Ovary (tissue), 3 donors: ENCODE results near the gene ABLIM2.

Experiments used
- EP300 ChIP-seq: sonication (generic); formaldehyde crosslinking; IDR thresholded peaks from one replicate; pipeline ENCODE4 v1.6.1; 2017; ENCODE audit warnings: antibody characterized with exemption
- POLR2A ChIP-seq: fragments of 450-650 bp; IDR thresholded peaks from one replicate; pipeline ENCODE4 v1.6.1; 2017; ENCODE audit warnings: antibody characterized with exemption, mild to moderate bottlenecking, moderate library complexity
- TF ChIP-seq, protein P1 (sequence below), 3 donors: fragments of 450-650 bp in 2 of 3; fragments of 200-600 bp in 1 of 3; IDR thresholded peaks; one replicate each; pipeline versions ENCODE4 v1.5.1 to v1.8.0; 2016 to 2022; ENCODE audit warnings: antibody characterized with exemption in 3 of 3, mild to moderate bottlenecking in 1 of 3
- donor health status: DM: no; HTN: no; CAD: no.

GRCh38 chr4:8188085-8188484 is 29.5 kb upstream of the ABLIM2 start:
- TF ChIP-seq POLR2A (no peak), EP300 (no peak)
- TF ChIP-seq, protein P1, sequence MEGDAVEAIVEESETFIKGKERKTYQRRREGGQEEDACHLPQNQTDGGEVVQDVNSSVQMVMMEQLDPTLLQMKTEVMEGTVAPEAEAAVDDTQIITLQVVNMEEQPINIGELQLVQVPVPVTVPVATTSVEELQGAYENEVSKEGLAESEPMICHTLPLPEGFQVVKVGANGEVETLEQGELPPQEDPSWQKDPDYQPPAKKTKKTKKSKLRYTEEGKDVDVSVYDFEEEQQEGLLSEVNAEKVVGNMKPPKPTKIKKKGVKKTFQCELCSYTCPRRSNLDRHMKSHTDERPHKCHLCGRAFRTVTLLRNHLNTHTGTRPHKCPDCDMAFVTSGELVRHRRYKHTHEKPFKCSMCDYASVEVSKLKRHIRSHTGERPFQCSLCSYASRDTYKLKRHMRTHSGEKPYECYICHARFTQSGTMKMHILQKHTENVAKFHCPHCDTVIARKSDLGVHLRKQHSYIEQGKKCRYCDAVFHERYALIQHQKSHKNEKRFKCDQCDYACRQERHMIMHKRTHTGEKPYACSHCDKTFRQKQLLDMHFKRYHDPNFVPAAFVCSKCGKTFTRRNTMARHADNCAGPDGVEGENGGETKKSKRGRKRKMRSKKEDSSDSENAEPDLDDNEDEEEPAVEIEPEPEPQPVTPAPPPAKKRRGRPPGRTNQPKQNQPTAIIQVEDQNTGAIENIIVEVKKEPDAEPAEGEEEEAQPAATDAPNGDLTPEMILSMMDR (IDR thresholded peaks at IDR 0.05), result no peak
